KBM-7 (cell line): ENCODE measurements around the gene ZNF76.

Source experiments
- DNase-seq: peaks from one replicate; pipeline ENCODE4 v3.0.0-alpha.2; 2015
- in situ Hi-C: fragments of 300-500 bp; cut with MboI; formaldehyde crosslinking; loops from 2 replicates; pipeline ENCODE4 v1.14.3; 2020; ENCODE audit warnings: low sequenced_read_pairs, low pct_unique_long_range_greater_than_20kb, mixed read lengths

The ZNF76 gene

DNA sequence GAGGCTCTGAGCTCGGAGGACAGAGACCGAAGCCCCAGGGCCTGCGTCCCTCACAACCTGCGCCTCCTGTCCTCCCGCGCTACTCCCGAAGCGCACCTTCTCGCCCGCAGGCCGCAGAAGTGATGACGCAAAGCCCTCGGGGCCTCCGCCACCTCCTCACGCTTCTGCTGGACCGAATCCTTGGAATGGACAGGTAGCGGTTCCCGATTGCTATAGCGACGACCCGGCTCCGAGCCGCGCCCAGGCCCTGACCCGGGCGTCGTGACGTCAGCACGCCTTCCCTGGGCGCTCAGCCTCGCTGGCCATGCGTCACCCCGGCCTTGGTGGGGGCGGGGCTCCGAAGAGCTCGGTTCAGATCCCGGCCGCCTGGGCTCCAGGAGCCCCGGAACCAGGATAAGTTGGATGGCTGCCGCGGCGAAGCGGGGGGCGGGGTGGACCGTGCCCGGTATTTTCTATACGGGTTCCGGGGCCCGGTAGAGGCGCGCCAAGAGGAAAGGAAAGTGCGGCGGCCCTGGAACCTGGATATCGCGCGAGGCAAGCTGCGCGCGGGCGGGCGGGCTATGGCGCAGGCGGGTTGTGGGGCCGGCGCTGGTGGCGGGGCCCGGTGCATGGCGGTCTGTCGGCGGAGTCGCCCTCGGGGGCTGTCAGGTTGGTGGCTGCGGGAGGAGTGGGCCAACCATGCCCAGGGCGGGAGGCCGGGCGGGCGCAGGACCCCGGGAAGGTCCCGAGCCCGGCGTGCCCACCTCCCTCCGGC lies at the start of gene ZNF76:
ZNF76 (plus strand) TSS at position 542 of the 754 bp plus-strand sequence. CDS start 21,417 bp downstream, outside the sequence.
- in situ Hi-C loops, result no loop called here
- DNase-seq, result peak; percentile 97

DNA sequence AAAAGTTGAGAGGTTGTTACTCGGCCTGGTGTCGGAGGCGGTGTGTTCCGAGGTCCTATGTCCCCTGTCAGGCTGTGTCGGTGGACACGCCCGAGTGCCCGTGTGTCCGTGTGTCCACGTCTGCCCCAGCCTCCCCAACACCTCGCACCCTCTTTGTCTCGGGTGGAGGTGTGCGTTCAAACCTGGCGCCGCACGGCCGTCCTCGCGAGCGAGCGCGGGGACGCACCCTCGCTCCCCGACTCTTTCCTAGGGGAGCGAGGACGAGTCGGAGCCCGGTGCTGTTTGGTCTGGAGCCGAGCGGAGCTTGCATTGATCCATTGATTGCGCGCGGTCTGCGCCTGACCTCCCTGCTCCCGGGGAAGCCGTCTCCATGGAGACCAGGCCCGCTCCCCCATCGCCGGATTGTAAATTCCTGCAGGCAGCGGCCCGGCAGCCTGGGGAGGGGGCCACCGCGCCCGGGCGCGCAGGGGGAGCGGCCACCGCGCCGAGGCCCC lies 46.2 kb upstream of the ZNF76 start:
- no peak for DNase-seq
- in situ Hi-C loops, result no loop called here

DNA sequence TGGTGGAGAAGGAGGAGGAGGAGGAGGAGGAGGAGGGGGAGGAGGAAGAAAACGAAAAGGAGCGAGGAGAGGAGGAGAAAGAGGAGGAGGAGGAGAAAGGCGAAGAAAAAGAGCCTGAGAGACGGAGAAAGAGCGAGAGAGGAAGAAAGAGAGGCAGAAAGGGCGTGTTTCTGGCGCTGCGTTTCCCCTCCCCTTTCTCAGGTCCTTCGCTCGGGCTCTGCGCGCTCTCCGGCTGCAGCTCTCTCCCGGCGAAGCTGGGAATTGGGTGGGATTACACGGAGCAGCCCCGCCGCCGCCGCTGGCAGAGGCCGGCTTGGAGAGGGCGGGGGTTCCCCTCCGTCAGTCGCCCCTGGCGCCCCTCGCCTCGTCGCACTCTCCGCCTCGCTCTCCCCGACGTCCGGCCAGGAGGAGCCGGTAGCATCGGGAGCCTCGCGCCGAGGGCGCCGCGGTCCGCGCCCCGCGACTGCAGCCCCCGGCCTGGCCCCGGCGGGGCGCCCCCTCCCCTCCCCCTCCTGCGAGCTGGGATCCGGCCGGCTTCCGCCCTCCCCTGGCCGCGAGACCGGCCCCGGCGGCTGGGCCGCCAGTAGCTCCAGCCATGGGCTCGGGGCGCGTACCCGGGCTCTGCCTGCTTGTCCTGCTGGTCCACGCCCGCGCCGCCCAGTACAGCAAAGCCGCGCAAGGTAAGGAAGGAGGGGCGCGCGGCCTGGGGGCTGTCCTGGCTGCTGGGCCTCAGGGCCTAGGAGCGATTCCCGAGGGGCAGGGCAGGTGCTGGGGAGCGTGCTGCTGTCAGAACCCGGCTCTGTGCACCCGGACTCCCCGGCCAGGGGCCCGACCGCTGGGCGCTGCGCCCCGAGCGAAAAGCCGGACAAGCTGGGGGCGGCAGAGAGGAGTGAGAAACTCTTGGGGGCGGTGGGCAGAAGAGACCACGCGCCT lies 45.4 kb upstream of the ZNF76 start, which contains the start of gene SCUBE3:
SCUBE3 (plus strand) TSS at position 133 of the 933 bp plus-strand sequence; CDS start at position 596, 463 bp downstream.
- DNase-seq, result peak; percentile 28
- in situ Hi-C loops, result no loop called here

DNA sequence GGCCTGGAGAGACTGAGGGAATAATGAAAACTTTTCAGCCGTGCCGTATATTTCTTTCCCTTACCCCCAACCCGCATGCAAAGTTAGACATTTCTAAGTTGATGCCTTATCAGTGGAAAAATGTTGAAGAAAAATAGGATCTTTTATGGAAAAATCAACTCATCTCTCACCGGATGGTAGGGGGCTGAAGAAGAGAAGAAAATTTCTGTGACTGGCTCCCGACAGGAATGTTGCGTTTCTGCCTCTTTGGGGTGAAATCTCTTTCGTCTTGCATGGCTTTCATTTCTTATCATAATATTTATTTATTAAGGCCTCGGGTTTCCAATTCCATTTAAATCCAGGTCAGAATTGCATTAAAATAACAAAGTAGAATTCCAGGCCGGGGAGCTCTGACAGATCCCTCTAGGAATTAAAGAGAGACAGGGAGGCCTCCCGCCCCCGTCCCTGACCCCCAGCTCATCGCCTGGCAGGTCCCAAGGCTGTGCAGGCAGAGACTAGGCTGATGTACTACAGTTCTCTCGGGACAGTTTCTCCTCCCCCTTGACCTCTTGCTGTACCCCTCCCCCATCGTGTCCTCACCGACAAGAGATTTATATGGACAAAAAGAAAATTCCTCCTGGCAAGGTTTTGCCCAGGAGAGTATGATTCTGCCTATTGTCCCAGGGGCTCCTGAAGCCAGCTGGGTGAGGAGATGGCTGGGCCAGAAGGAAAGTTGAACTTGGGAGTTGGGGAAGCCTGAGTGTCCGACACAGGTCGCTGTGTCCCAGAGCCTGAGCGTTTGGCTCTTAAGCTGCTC lies 44.5 kb upstream of the ZNF76 start:
- in situ Hi-C loops, result no loop called here
- no peak for DNase-seq

DNA sequence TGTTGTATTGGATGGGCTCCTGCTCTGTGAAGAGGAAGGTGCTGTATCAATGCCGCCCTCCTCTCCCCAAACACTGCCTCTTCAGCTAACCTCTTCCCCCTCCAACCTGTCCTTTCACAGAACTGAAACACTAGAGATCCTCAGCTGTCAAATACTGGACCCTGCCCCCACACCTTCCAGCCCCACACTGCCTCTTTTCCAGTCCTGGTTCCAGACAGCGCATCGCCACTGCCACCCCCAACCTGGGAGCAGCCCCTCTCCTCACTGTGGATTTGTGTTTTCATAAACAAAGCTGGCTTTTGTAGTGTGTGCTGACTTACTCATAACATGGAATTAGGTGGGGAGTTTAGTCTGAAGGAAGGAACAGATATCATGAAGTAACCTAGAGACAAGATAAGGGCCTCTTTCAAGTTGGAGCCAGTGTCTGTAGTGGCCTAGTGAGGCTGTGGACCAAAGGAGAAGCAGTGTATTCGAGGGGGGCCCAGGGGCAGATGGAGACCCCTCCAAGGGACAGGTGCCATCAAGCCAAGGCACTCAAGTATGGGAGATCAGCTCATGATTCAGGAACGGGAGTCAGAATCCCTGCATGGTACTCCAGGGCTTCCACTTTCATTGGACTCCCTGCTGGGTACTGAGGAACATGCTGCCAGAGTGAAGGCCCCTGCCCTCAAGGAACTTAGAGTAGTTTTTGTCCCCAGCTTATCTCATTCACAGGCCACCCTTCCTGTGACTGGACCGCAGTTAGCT lies 43.7 kb upstream of the ZNF76 start:
- in situ Hi-C loops, result no loop called here
- DNase-seq, result no peak

DNA sequence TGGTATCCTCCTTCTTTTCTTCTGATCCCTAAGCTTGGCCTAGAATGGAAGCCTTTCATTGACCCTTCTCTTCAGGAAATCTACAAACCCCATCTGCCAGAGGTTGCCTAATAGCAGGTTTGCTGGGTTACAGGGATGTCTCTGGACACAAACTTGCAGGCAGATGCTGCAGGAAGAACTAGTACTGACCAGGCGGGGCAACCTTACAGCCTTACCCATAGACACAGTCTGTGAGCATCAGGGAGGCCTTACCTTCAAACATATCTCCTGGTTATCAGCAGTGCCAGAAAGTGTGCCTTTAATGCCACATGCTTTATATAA lies 43.2 kb upstream of the ZNF76 start:
- in situ Hi-C loops, result no loop called here
- DNase-seq, result no peak

DNA sequence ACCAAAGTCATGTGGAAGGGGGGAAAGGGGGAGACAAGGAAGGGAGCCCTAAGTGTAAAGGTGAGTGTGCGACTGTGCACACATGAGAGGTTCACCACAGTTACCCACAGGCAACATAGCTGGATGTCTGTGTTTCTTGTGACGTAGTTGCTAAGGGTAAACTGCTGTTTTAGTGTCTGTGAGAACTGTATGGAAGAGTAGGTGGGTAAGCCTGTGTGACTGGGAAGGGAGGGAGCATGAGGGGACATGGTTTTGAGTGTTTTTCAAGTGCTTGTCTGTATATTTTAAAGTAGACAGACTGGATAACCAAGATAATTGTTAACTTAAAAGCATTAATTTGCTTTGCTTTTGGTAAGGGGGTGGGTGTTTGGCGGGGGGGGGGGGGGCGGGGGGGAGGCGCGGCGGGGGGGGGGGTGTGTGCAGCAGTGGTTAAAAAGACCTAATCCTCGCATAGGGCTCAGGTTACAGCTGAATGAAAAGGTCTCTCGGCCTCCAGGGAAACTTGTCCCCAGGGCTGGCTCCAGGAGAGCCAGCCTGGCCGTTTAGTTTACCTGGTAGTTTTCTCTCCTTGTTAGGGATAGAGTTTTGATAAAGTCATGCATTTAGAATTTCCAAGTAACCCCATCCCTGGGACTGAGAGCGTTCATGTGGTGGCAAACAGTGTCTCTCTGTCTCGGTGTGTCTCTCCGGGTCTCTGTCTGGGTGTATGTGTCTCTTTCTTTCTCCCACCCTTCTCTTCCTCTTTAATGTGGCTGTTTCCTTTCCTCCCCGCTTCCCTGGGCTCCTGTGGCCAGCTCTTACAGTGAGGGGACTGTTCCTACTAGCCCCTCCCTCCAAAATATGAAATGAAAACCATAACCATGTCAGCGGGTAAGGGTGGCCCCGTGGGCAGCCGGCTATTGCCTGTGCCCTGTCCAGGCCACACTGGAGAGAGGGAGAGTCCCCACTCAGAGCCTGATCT lies 42.4 kb upstream of the ZNF76 start:
- in situ Hi-C loops, result no loop called here
- DNase-seq, result no peak

DNA sequence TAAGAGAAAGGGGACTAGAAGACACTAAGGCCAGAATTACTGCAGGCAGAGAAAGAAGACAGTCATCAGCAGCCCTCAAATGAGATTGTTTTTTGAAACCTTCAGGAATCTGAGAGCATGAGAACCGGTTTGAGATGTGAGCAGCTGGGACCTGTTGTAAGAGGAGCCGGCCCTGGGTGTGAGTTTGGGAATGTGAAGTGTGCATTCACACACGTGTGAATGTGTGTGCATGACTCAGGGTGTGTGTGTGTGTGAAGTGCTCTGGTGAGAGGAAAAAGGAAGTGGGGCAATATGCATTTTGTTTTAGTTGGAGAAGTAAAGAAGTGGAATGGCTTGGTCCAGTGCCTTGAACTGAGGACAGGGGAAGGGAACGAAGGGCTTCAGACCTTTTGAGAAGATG lies 41.5 kb upstream of the ZNF76 start:
- in situ Hi-C loops, result no loop called here
- DNase-seq, result peak; percentile 44

DNA sequence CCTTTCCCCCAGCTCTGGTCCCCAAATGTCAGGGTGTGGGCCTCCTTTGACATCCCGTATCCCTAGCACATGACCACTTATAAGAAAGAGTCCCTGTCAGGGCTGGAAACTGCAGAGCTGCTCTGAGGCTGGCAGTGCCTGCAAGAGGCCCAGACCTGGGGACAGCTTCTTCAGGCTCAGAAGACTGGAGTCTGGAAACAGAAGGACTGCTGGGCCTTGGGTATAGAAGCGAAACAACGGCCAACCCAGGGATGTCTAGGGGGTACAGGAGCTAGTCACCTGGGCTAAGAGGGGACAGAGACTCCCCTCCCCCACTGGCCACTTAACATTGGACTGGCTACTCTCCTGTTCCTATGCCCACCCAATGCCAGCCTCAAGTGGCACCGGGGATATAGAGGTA lies 41.1 kb upstream of the ZNF76 start:
- in situ Hi-C loops, result no loop called here
- no peak for DNase-seq

DNA sequence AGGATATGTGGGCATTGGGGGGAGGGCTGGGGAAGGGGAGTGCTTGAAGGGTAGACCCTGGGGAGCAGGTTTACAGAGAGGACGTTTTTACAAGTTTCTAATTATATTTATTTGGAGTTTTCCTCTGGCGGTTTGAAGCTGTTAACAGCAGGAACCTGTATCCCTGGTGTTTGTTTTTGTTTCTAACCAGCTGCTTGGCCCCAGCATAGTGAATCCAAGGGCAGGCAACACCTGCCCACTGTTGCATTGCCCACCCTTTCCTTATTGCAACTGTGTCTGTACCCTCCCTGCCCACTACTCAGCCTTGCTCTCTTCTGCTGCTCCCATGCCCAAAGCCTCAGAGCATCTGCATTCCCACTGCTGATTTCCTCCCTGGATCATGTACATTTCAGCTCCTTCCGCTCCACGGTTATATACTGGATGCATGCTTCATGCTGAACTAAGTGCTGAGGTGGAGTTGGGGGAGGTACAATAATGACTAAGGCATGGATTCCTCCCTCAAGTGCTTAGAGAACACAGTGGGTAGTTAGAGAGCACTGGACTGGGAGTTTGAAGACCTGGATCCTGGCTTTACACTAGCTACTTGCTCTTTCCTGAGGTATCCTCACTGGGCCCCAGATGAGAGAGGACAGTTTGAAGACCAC lies 39.7 kb upstream of the ZNF76 start:
- in situ Hi-C loops, result no loop called here
- DNase-seq, result no peak

DNA sequence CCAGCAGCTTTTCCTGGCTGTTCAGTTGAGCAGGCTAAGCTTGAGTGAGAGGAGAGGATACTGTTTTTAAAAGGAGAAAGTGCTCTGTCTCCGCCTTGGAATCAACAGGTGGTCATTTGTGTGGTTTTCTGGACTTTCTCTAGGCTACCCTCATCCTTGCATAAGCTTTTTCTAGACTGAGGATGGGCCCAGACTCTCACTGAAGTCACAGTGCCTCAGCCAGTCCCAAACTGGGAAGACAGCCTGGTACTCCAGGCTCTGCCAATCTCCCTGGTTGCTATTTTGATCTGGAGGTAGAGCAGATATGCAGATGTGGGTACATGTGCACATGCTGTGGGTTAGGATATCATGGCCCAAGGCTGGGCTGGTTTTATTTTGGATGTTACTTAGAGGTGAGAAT lies 38.8 kb upstream of the ZNF76 start:
- DNase-seq, result no peak
- in situ Hi-C loops, result no loop called here

DNA sequence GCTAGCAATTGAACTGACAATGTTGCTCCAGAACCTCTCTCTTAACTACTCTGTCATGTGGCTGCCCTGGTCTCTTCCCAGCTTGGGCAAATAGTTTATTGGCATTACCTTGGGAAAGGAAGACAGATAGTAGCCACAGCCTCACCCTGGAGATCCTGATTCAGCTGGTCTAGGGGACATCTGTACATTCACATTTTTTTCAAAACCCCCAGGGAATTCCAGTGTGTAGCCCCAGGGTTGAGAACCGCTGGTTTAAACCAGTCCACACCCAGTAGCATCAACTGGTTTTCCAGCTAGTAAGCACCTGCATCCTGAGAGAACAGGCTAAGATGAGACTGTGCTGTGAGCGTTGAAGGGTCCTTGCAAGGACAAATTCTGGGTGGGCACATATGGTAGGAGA lies 36.1 kb upstream of the ZNF76 start:
- DNase-seq, result no peak
- in situ Hi-C loops, result no loop called here

DNA sequence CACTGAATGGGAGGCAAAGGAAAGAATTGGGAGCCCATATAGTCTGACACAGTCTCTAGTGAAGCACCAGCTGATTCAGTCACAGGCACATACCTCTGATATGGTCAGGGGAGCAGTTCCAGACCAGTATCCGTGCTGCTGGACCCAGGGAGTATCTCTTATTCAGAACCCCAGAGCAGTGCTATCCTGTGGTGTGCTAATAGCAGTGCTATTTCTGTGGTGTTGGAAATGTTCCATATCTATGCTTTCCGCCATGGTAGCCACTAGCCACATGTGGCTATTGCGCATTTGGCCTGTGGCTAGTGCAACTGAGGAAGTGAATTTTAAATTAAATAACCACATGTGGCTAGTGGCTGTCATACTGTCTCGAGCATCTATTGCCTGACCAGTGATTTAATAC lies 34.8 kb upstream of the ZNF76 start:
- in situ Hi-C loops, result no loop called here
- DNase-seq, result no peak

DNA sequence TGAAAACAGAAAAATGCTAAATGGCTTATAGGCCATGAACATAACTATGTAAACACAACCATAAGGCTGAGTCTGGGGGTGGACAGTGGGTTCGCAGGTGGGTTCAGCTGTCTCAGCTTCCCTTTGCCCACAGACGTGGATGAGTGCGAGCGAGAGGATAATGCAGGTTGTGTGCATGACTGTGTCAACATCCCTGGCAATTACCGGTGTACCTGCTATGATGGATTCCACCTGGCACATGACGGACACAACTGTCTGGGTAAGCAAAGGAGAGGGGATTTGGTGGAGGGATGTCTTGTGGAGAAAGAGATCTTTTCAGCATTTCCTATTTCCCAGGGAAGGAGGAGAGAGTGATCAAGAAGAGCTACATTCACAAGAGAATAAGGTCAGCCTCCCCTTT lies 31.1 kb upstream of the ZNF76 start:
- DNase-seq, result no peak
- in situ Hi-C loops, result no loop called here

DNA sequence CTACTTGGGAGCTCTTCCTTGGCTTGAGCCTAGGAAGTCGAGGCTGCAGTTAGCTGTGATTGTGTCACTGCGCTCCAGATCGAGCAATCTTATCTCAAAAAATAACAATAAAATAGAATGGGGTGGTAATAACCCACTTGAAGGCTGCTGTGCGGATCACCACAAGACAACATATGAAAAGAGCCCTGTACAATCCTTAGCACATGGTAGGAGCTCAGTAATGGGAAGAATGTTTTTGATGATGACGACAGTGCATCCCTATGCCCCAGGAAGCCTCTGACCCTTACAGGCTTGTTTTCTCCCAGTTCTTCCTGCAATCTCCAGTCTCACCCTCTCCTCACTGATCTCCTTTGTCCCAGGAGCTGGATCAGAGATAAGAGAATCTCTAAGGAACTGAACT lies 30.2 kb upstream of the ZNF76 start:
- in situ Hi-C loops, result no loop called here
- DNase-seq, result no peak

DNA sequence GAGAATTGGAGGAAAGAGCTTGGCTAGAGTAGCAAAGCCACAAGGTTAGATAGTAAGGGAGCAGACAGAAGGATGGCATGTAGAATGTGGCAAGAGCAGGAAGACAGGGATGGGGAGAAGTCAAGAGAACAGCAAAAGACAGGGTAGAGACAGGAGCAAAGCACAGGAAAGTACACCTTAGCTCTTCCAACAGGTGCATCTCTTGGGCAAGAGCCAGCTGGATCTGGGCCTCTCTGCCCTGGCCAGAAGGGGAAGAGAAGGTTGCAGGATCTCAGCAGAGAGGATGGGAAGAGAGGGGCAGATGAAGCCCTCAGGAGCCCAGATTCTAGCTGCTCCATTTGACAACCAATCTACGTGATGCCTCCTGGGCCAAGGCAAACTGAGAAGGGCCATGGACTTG lies 29.0 kb upstream of the ZNF76 start:
- in situ Hi-C loops, result loop anchor here (10.0 kb wide), 1 partner anchor 246 kb away; no protein-coding TSS in a partner anchor
- no peak for DNase-seq

DNA sequence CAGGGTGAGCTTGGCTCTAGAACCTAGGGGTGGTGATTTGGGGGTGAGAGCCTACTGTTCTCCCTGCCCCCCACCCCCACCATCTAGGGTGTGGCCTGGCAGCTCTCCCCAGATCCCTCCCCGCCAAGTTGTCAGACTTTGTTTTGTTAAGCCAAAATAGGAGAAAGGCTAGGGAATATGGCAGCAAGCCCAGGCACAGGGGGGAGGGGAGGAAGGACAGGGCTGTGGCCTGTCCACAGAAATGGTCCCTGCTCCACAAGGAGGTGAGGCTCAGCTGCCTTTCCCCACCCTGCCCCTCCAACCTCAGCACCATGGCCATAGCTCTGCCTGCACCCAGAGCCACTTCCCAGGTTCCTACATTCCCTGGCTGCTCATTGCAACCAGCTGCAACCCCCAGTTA lies 28.6 kb upstream of the ZNF76 start:
- in situ Hi-C loops, result loop anchor here (10.0 kb wide), 1 partner anchor 246 kb away; no protein-coding TSS in a partner anchor
- no peak for DNase-seq
